ENCODE results near the gene KRTAP4-1.
"Not testable (repeated sequence)": the region's sequence is repeated elsewhere in the genome, so short reads cannot be mapped to it uniquely, and the experiment has no call there.

DNA sequence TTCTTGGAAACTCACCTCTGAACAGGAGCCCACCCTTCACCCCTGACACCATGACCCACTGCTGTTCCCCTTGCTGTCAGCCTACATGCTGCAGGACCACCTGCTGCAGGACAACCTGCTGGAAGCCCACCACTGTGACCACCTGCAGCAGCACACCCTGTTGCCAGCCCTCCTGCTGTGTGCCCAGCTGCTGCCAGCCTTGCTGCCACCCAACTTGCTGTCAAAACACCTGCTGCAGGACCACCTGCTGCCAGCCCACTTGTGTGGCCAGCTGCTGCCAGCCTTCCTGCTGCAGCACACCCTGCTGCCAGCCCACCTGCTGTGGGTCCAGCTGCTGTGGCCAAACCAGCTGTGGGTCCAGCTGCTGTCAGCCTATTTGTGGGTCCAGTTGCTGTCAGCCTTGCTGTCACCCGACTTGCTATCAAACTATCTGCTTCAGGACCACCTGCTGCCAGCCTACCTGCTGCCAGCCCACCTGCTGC lies 5.2 kb upstream of the KRTAP4-1 start, which contains the start of gene KRTAP9-1:
- not testable (repeated sequence) for TF ChIP-seq REST (IDR thresholded peaks at IDR 0.05; ENCODE audit: insufficient read depth in 1 of 2, low read depth in 2 of 2, low read length in 2 of 2); SIN3A (IDR thresholded peaks at IDR 0.05; ENCODE audit: borderline replicate concordance, insufficient read depth, low read length); POLR2AphosphoS5 (IDR thresholded peaks at IDR 0.05; ENCODE audit: low read depth, low read length); TAF1 (IDR thresholded peaks at IDR 0.05; ENCODE audit: borderline replicate concordance, insufficient read depth, low read length); FOXP2 (optimal IDR thresholded peaks at IDR 0.05; ENCODE audit: borderline replicate concordance, extremely low read depth, extremely low read length, insufficient read depth)

Measured in PFSK-1 (cell line).